Measurements from ENCODE around the gene CYTH4.

GRCh38 chr22:37273126-37273845 is 9.0 kb upstream of the CYTH4 start:
- no peak for TF ChIP-seq CTCF (IDR thresholded peaks at IDR 0.05)
- no peak for TF ChIP-seq ZFX (IDR thresholded peaks at IDR 0.05; ENCODE audit: borderline replicate concordance)

Data from 22Rv1 (cell line).